HepG2 (cell line): ENCODE results near the gene XIAP. TPM values are rescaled to one million over a fixed set of nuclear protein-coding genes. Genes with fewer than 3 reads are reported as not detected.
A peak's percentile ranks its signal among the peaks of the same experiment; 100 is the strongest.

Experiments used
- ATAC-seq: fragments of 200-7000 bp; cut with Tn5 transposase; 3 replicates; pipeline ENCODE4 v1.9.1; 2020; ENCODE audit warnings: mild to moderate bottlenecking, moderate library complexity
- BruUV-seq: library from RNA; stranded (reverse); fragments of 400-500 nt; replicated peaks from 2 replicates; lab custom pipeline; 2021; lab: Mats Ljungman, UMichigan
- CTCF ChIA-PET: fragments of 300-600 bp; formaldehyde crosslinking; extraction: SDS; loops from one replicate; lab custom pipeline; 2021; ENCODE audit warnings: low total read pairs, inconsistent platforms, low intra/inter-chr PET ratio; lab: Yijun Ruan, JAX
- POLR2A ChIA-PET: fragments of 350-600 bp; sonication (Branson Sonifier 250); formaldehyde crosslinking; loops from one replicate; lab custom pipeline; 2020; ENCODE audit warnings: antibody characterized with exemption, inconsistent platforms; lab: Yijun Ruan, JAX
- DNase-seq: peaks from one replicate; pipeline ENCODE4 v3.0.0-alpha.2; 2015; ENCODE audit warnings: low spot score
- FAIRE-seq: peaks from 3 replicates; lab custom pipeline; 2011; peaks lifted over from hg19 to GRCh38; lab: Jason Lieb, UNC
- H2AFZ ChIP-seq: one replicate; pipeline ENCODE4 v1.6.1; 2011; ENCODE audit warnings: low read length, inconsistent platforms
- H3K27ac ChIP-seq: fragments of 300-600 bp; 3 replicates; pipeline ENCODE4 v1.8.0; 2011; ENCODE audit warnings: mixed run types, mild to moderate bottlenecking, mixed read lengths, low read length, inconsistent platforms; ENCODE audit not compliant: insufficient read depth; ENCODE audit errors: extremely low read length
- H3K27me3 ChIP-seq, 2 experiments: fragments of 200-600 bp in 1 of 2; 2 replicates in 1 of 2; 3 replicates in 1 of 2; pipeline versions ENCODE4 v1.6.0 to v1.8.0; 2011; ENCODE audit warnings: low read length in 2 of 2, mild to moderate bottlenecking in 2 of 2, moderate library complexity in 2 of 2, inconsistent platforms in 1 of 2; ENCODE audit not compliant: insufficient read depth in 2 of 2, control insufficient read depth in 1 of 2
- H3K36me3 ChIP-seq, 2 experiments: fragments of 200-600 bp in 1 of 2; replicated peaks in 1 of 2; 2 replicates in 1 of 2; 3 replicates in 1 of 2; pipeline versions ENCODE4 v1.5.1 to v1.8.0; 2011; ENCODE audit warnings: low read length in 2 of 2, inconsistent platforms in 1 of 2; ENCODE audit not compliant: insufficient read depth in 2 of 2, control insufficient read depth in 1 of 2
- H3K4me1 ChIP-seq: 2 replicates; pipeline ENCODE4 v1.5.1; 2012; ENCODE audit warnings: low read length, inconsistent platforms; ENCODE audit not compliant: insufficient read depth
- H3K4me2 ChIP-seq: 2 replicates; pipeline ENCODE4 v1.6.0; 2011; ENCODE audit warnings: low read depth, low read length, inconsistent platforms
- H3K4me3 ChIP-seq, 3 experiments: fragments of 200-600 bp in 1 of 3; sonication (generic), shearing (Covaris generic) in 1 of 3; replicated peaks in 1 of 3; 2 replicates each; pipeline ENCODE4 v1.5.1; 2011 to 2016; ENCODE audit warnings: low read length in 3 of 3, inconsistent platforms in 2 of 3, low read depth in 2 of 3, mild to moderate bottlenecking in 2 of 3, control low read depth in 1 of 3, mixed read lengths in 1 of 3; ENCODE audit not compliant: insufficient read depth in 1 of 3
- H3K79me2 ChIP-seq: one replicate; pipeline ENCODE4 v1.6.1; 2011; ENCODE audit warnings: low read length, inconsistent platforms; ENCODE audit not compliant: insufficient read depth
- H3K9ac ChIP-seq: 2 replicates; pipeline ENCODE4 v1.6.0; 2011; ENCODE audit warnings: mild to moderate bottlenecking, low read depth, low read length, inconsistent platforms; ENCODE audit not compliant: insufficient read depth
- H3K9me3 ChIP-seq: 2 replicates; pipeline ENCODE4 v1.5.1; 2012; ENCODE audit warnings: mild to moderate bottlenecking, low read length
- H4K20me1 ChIP-seq: 2 replicates; pipeline ENCODE4 v1.6.0; 2011; ENCODE audit warnings: inconsistent platforms, mild to moderate bottlenecking, low read length, moderate library complexity; ENCODE audit not compliant: insufficient read depth
- DNMT1 ChIP-seq: sonication (generic); formaldehyde crosslinking; IDR thresholded peaks from 2 replicates; pipeline ENCODE4 v1.5.1; 2020; ENCODE audit warnings: mild to moderate bottlenecking, missing genetic modification reagents
- HNRNPL ChIP-seq: fragments of 200-400 bp; formaldehyde crosslinking; IDR thresholded peaks from 2 replicates; pipeline ENCODE4 v1.6.1; 2017; ENCODE audit warnings: mild to moderate bottlenecking, low read depth, low read length
- MAFF ChIP-seq: IDR thresholded peaks from 2 replicates; pipeline ENCODE4 v1.6.1; 2011; ENCODE audit warnings: low read depth, low read length, improper control_type of control experiment
- MAFK ChIP-seq, 2 experiments: IDR thresholded peaks in 1 of 2; conservative IDR thresholded peaks in 1 of 2; 2 replicates each; pipeline ENCODE4 v1.6.1; 2011; ENCODE audit warnings: improper control_type of control experiment in 2 of 2, low read length in 2 of 2
- NCOA1 ChIP-seq: sonication (generic); formaldehyde crosslinking; IDR thresholded peaks from 2 replicates; pipeline ENCODE4 v1.9.0; 2021; ENCODE audit warnings: missing genetic modification reagents
- RCOR2 ChIP-seq: IDR thresholded peaks from 2 replicates; pipeline ENCODE4 v1.6.1; 2016; ENCODE audit warnings: missing biosample characterization, missing genetic modification reagents
- SP1 ChIP-seq, 2 experiments: fragments of 450-650 bp in 1 of 2; sonication (generic) in 1 of 2; formaldehyde crosslinking in 1 of 2; IDR thresholded peaks; 2 replicates each; pipeline versions ENCODE4 v1.4.0 to v1.6.1; 2016 to 2020; ENCODE audit warnings: missing genetic modification reagents in 1 of 2
- ZNF343 ChIP-seq: sonication (generic); formaldehyde crosslinking; IDR thresholded peaks from 2 replicates; pipeline ENCODE4 v1.4.0; 2020; ENCODE audit warnings: mild to moderate bottlenecking, missing genetic modification reagents
- WGBS: methylation state at CpG from one replicate; pipeline ENCODE4 v1.1.6; 2017; ENCODE audit warnings: low lambda C conversion rate; 5-methylcytosine and 5-hydroxymethylcytosine counted together
- in situ Hi-C: cut with HindIII; loops from 2 replicates; pipeline ENCODE4 v1.10.0; 2017; ENCODE audit warnings: low pct_unique_long_range_greater_than_20kb; ENCODE audit not compliant: extremely low pct_ligation_motif_present
- intact Hi-C: fragments of 100-400 bp; cut with micrococcal nuclease; formaldehyde crosslinking; loops from one replicate; pipeline ENCODE4 v1.10.0; 2022; ENCODE audit not compliant: unreplicated experiment
- polyA plus RNA-seq, 8 experiments: library from polyadenylated mRNA; depleted of rRNA in 3 of 8; stranded (reverse) in 7 of 8; unstranded in 1 of 8; fragments of >200 nt; fragmentation: Illumina TruSeq in 4 of 8; extraction: Trizol in 4 of 8; gene quantifications; 2 replicates each; pipeline versions ENCODE4 v1.2.1 to v1.2.3, GENCODE V29; 2011 to 2016; ENCODE audit warnings: low read depth in 4 of 8, missing spikeins in 1 of 8, mixed read lengths in 1 of 8; ENCODE audit not compliant: insufficient read depth in 1 of 8
- total RNA-seq, 5 experiments: library from RNA; depleted of rRNA; stranded (reverse); fragments of >200 nt; fragmentation: Illumina TruSeq; extraction: Trizol; gene quantifications; 2 replicates each; pipeline ENCODE4 v1.2.3, GENCODE V29; 2016; ENCODE audit warnings: low read depth in 1 of 5
- TF ChIP-seq, protein P1 (sequence below): sonication (generic); formaldehyde crosslinking; IDR thresholded peaks from 2 replicates; pipeline ENCODE4 v1.4.0; 2020; ENCODE audit warnings: missing genetic modification reagents
- TF ChIP-seq, protein P2 (sequence below): sonication (generic); formaldehyde crosslinking; IDR thresholded peaks from 2 replicates; pipeline ENCODE4 v1.4.0; 2020; ENCODE audit warnings: missing genetic modification reagents
- TF ChIP-seq, protein P3 (sequence below): sonication (generic); formaldehyde crosslinking; IDR thresholded peaks from 2 replicates; pipeline ENCODE4 v1.4.0; 2020; ENCODE audit warnings: missing genetic modification reagents

XIAP gene
- total and polyA plus RNA-seq, 2 of the 13 experiments (the other 11 are each of a cell fraction or from before 2014, with no cell fraction given) = 12.9 to 29.5 TPM

DNA sequence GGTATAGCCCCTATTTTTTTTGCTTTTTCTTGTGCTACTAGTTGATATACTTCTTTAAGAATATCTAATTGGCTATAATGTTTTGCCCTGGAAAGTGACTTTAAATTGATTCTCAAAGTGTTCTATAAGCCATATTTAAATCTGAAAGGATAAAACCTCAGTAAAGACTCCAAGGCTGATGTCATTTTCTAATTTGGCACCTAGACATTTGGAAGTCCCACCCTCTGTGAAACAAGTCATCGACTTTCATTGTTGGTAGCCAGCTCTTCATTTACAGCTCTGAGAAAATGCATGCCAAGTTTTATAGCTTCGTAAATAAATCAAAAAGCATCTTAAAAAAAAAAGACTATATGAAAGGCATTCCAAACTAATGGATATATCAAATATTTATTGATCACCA, 83.6 kb downstream of the XIAP start:
- Histone ChIP-seq H3K4me1 (peaks cover 6% of the 10 kb centered on the region; the same call in 1 of the 2 replicates), H3K9me3 (no peaks in the 10 kb centered on the region), H2AFZ (no peak overlapping the region), H3K9ac (no peak overlapping the region), H3K4me2 (no peak overlapping the region), H3K27ac (no peak overlapping the region), H3K36me3 (no peaks in the 10 kb centered on the region), H4K20me1 (no peaks in the 10 kb centered on the region), H3K27me3 (no peaks in the 10 kb centered on the region), H3K4me3 (no peak overlapping the region), H3K79me2 (no peaks in the 10 kb centered on the region)
- in situ Hi-C loops = no loop called here
- intact Hi-C loops = no loop called here
- CTCF ChIA-PET = no interaction called here
- 53% methylated on average over 2 of the region's 2 CpGs for WGBS
- POLR2A ChIA-PET = no interaction called here
- no peak for DNase-seq
- ATAC-seq = no peak
- no peak for FAIRE-seq
- no peak for TF ChIP-seq ZNF343 (CRISPR knock-in tag)
- no peak for TF ChIP-seq HNRNPL
- TF ChIP-seq NCOA1 (CRISPR knock-in tag) = no peak
- TF ChIP-seq, protein P1, sequence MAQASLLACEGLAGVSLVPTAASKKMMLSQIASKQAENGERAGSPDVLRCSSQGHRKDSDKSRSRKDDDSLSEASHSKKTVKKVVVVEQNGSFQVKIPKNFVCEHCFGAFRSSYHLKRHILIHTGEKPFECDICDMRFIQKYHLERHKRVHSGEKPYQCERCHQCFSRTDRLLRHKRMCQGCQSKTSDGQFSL = no peak
- no peak for TF ChIP-seq DNMT1 (CRISPR knock-in tag)
- no peak for TF ChIP-seq RCOR2 (CRISPR knock-in tag)
- no TSS peak for BruUV-seq

DNA sequence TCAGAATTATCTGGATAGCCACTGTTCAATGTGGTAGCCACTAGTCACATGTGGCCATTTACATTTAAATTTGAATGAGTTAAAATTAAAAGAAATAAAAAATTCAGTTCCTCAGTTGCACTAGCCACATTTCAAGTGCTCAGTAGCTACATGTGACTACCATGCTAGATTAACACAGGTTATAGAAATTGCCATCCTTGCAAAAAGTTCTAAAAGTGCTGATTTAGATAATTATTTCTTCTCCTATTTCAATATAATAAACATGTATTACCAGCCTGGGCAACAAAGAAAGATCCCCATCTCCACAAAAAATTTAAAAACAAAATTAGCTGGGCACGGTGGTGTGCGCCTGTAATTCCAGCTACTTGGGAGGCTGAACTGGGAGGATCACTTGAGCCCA, 90.0 kb downstream of the XIAP start:
- FAIRE-seq = no peak
- intact Hi-C loops (no loop called here), in situ Hi-C loops (no loop called here)
- H3K9me3 ChIP-seq = no peaks in the 10 kb centered on the region
- BruUV-seq = no TSS peak
- H3K79me2 ChIP-seq = no peaks in the 10 kb centered on the region
- ATAC-seq = no peak
- CTCF ChIA-PET = no interaction called here
- no peak overlapping the region for H3K4me3 ChIP-seq
- TF ChIP-seq SP1 (IDR thresholded peaks at IDR 0.05) = no peak
- no peak for TF ChIP-seq SP1 (CRISPR knock-in tag; IDR thresholded peaks at IDR 0.05)
- TF ChIP-seq, protein P2, sequence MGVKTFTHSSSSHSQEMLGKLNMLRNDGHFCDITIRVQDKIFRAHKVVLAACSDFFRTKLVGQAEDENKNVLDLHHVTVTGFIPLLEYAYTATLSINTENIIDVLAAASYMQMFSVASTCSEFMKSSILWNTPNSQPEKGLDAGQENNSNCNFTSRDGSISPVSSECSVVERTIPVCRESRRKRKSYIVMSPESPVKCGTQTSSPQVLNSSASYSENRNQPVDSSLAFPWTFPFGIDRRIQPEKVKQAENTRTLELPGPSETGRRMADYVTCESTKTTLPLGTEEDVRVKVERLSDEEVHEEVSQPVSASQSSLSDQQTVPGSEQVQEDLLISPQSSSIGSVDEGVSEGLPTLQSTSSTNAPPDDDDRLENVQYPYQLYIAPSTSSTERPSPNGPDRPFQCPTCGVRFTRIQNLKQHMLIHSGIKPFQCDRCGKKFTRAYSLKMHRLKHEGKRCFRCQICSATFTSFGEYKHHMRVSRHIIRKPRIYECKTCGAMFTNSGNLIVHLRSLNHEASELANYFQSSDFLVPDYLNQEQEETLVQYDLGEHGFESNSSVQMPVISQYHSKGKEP (CRISPR knock-in tag) = no peak
- peak; percentile 71 for TF ChIP-seq MAFF
- peak in 1 of 2 experiments; percentile 80; a peak in 2 of 4 replicates for TF ChIP-seq MAFK (conservative IDR thresholded peaks at IDR 0.05 in 1 of 2, IDR thresholded peaks at IDR 0.05 in 1 of 2; ENCODE audit: low read length in 2 of 2)
- TF ChIP-seq, protein P3, sequence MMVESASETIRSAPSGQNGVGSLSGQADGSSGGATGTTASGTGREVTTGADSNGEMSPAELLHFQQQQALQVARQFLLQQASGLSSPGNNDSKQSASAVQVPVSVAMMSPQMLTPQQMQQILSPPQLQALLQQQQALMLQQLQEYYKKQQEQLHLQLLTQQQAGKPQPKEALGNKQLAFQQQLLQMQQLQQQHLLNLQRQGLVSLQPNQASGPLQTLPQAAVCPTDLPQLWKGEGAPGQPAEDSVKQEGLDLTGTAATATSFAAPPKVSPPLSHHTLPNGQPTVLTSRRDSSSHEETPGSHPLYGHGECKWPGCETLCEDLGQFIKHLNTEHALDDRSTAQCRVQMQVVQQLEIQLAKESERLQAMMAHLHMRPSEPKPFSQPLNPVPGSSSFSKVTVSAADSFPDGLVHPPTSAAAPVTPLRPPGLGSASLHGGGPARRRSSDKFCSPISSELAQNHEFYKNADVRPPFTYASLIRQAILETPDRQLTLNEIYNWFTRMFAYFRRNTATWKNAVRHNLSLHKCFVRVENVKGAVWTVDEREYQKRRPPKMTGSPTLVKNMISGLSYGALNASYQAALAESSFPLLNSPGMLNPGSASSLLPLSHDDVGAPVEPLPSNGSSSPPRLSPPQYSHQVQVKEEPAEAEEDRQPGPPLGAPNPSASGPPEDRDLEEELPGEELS (CRISPR knock-in tag) = no peak
- no peak overlapping the region for H3K9ac ChIP-seq
- no peak overlapping the region for H3K4me2 ChIP-seq
- POLR2A ChIA-PET = no interaction called here
- peaks cover 25% of the 10 kb centered on the region for H3K4me1 ChIP-seq
- no peak overlapping the region for H2AFZ ChIP-seq
- no peaks in the 10 kb centered on the region for H4K20me1 ChIP-seq
- no peak overlapping the region for H3K27ac ChIP-seq
- WGBS = 79% methylated on average over 2 of the region's 2 CpGs
- no peaks in the 10 kb centered on the region for H3K27me3 ChIP-seq
- DNase-seq = no peak
- no peaks in the 10 kb centered on the region for H3K36me3 ChIP-seq
